DND-41 (cell line): ENCODE measurements around the gene SNCAIP.

ENCODE experiments used
- ATAC-seq: fragments of 200-7000 bp; cut with Tn5 transposase; 3 replicates; pipeline ENCODE4 v1.9.1; 2021; ENCODE audit warnings: low read depth; ENCODE audit not compliant: insufficient read depth
- DNase-seq: peaks from one replicate; pipeline ENCODE4 v3.0.0-alpha.2; 2020
- H2AFZ ChIP-seq: 2 replicates; pipeline ENCODE4 v1.6.0; 2012; ENCODE audit warnings: low read depth, low read length
- H3K27ac ChIP-seq: 2 replicates; pipeline ENCODE4 v1.5.1; 2012; ENCODE audit warnings: low read length, inconsistent platforms
- H3K27me3 ChIP-seq: fragments of 200-600 bp; sonication (generic); 2 replicates; pipeline ENCODE4 v1.6.0; 2012; ENCODE audit warnings: low read length, mild to moderate bottlenecking, inconsistent platforms; ENCODE audit not compliant: insufficient read depth, poor library complexity
- H3K36me3 ChIP-seq: 2 replicates; pipeline ENCODE4 v1.5.1; 2012; ENCODE audit warnings: low read length, inconsistent platforms; ENCODE audit not compliant: insufficient read depth
- H3K4me1 ChIP-seq: 2 replicates; pipeline ENCODE4 v1.5.1; 2012; ENCODE audit warnings: mild to moderate bottlenecking, low read length; ENCODE audit not compliant: insufficient read depth
- H3K4me2 ChIP-seq: 2 replicates; pipeline ENCODE4 v1.6.0; 2012; ENCODE audit warnings: mild to moderate bottlenecking, moderate library complexity, low read length, inconsistent platforms; ENCODE audit not compliant: insufficient read depth
- H3K4me3 ChIP-seq, 2 experiments: fragments of 200-600 bp in 1 of 2; shearing (Covaris generic) in 1 of 2; 2 replicates each; pipeline ENCODE4 v1.5.1; 2012 to 2016; ENCODE audit warnings: inconsistent platforms in 2 of 2, low read length in 2 of 2, mild to moderate bottlenecking in 2 of 2, low read depth in 1 of 2, moderate library complexity in 1 of 2
- H3K79me2 ChIP-seq: 2 replicates; pipeline ENCODE4 v1.6.0; 2012; ENCODE audit warnings: low read length, inconsistent platforms; ENCODE audit not compliant: insufficient read depth
- H3K9ac ChIP-seq: 2 replicates; pipeline ENCODE4 v1.6.0; 2012; ENCODE audit warnings: low read depth, mild to moderate bottlenecking, inconsistent platforms, low read length, moderate library complexity
- H3K9me3 ChIP-seq: 2 replicates; pipeline ENCODE4 v1.5.1; 2012; ENCODE audit warnings: low read length, moderate library complexity, mild to moderate bottlenecking, inconsistent platforms; ENCODE audit not compliant: insufficient read depth, severe bottlenecking
- H4K20me1 ChIP-seq: 2 replicates; pipeline ENCODE4 v1.6.0; 2012; ENCODE audit warnings: low read length; ENCODE audit not compliant: insufficient read depth
- EZH2 ChIP-seq: IDR thresholded peaks from 3 replicates; pipeline ENCODE4 v1.6.1; 2012; ENCODE audit warnings: borderline replicate concordance, low read depth, mild to moderate bottlenecking, moderate library complexity, low read length, inconsistent platforms; ENCODE audit not compliant: severe bottlenecking
- TF ChIP-seq, protein P1 (sequence below): IDR thresholded peaks from 2 replicates; pipeline ENCODE4 v1.5.1; 2012; ENCODE audit warnings: borderline replicate concordance, low read length, moderate library complexity, mild to moderate bottlenecking; ENCODE audit not compliant: poor library complexity, severe bottlenecking; ENCODE audit errors: extremely low read depth

The SNCAIP gene

GRCh38 chr5:122314036-122314435, 2.0 kb downstream of the SNCAIP start:
- no peak for TF ChIP-seq EZH2
- TF ChIP-seq, protein P1, sequence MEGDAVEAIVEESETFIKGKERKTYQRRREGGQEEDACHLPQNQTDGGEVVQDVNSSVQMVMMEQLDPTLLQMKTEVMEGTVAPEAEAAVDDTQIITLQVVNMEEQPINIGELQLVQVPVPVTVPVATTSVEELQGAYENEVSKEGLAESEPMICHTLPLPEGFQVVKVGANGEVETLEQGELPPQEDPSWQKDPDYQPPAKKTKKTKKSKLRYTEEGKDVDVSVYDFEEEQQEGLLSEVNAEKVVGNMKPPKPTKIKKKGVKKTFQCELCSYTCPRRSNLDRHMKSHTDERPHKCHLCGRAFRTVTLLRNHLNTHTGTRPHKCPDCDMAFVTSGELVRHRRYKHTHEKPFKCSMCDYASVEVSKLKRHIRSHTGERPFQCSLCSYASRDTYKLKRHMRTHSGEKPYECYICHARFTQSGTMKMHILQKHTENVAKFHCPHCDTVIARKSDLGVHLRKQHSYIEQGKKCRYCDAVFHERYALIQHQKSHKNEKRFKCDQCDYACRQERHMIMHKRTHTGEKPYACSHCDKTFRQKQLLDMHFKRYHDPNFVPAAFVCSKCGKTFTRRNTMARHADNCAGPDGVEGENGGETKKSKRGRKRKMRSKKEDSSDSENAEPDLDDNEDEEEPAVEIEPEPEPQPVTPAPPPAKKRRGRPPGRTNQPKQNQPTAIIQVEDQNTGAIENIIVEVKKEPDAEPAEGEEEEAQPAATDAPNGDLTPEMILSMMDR, result no peak
- no peaks in the 10 kb centered on the region for H3K27me3 ChIP-seq
- no peak overlapping the region for H3K9ac ChIP-seq
- H3K9me3 ChIP-seq, result no peaks in the 10 kb centered on the region
- no peak overlapping the region for H3K4me3 ChIP-seq
- no peaks in the 10 kb centered on the region for H3K36me3 ChIP-seq
- no peak for ATAC-seq
- no peaks in the 10 kb centered on the region for H3K79me2 ChIP-seq
- H3K4me1 ChIP-seq, result no peaks in the 10 kb centered on the region
- no peak overlapping the region for H2AFZ ChIP-seq
- H4K20me1 ChIP-seq, result no peaks in the 10 kb centered on the region
- no peak for DNase-seq
- no peak overlapping the region for H3K4me2 ChIP-seq
- H3K27ac ChIP-seq, result no peak overlapping the region

- H2AFZ ChIP-seq, result no peak overlapping the region
- no peaks in the 10 kb centered on the region for H3K9me3 ChIP-seq
- H3K27me3 ChIP-seq, result no peaks in the 10 kb centered on the region
- TF ChIP-seq, protein P1, result no peak
- TF ChIP-seq EZH2, result no peak
- no peaks in the 10 kb centered on the region for H4K20me1 ChIP-seq
- no peak overlapping the region for H3K9ac ChIP-seq
- H3K27ac ChIP-seq, result no peak overlapping the region
- H3K79me2 ChIP-seq, result no peaks in the 10 kb centered on the region
- H3K36me3 ChIP-seq, result no peaks in the 10 kb centered on the region
- no peak overlapping the region for H3K4me3 ChIP-seq
- no peak for DNase-seq
- H3K4me2 ChIP-seq, result no peak overlapping the region
- H3K4me1 ChIP-seq, result no peaks in the 10 kb centered on the region
- ATAC-seq, result no peak
Measured at GRCh38 chr5:122315521-122315920, 3.5 kb downstream of the SNCAIP start.

DNA sequence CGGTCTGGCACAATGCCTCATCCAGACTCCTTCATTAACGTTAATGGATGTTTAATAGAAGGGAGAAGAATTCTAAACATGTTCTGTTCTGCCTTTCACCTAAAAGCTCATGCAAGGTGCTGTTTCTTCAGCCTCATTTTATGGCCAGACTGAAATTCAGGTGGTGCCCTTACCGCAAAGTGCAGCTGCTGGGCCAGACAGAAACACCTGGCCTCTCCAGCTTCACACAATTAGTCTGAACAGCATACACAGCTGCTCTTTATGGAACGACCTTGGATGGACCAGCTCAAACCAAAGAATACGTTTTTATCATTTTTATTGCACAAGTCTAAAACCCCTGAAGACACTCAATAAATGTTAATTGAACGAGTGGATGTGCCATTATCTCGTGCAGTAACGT, 4.6 kb downstream of the SNCAIP start:
- no peak overlapping the region for H3K4me3 ChIP-seq
- no peaks in the 10 kb centered on the region for H3K4me1 ChIP-seq
- no peak for DNase-seq
- ATAC-seq, result no peak
- H3K9ac ChIP-seq, result no peak overlapping the region
- no peak for TF ChIP-seq EZH2
- TF ChIP-seq, protein P1, result no peak
- no peaks in the 10 kb centered on the region for H4K20me1 ChIP-seq
- H3K27me3 ChIP-seq, result no peaks in the 10 kb centered on the region
- H3K36me3 ChIP-seq, result no peaks in the 10 kb centered on the region
- H3K27ac ChIP-seq, result no peak overlapping the region
- H3K9me3 ChIP-seq, result no peaks in the 10 kb centered on the region
- no peaks in the 10 kb centered on the region for H3K79me2 ChIP-seq
- no peak overlapping the region for H2AFZ ChIP-seq
- H3K4me2 ChIP-seq, result no peak overlapping the region

- DNase-seq (no peak), ATAC-seq (no peak)
- no peaks in the 10 kb centered on the region for H3K36me3 ChIP-seq
- H3K4me2 ChIP-seq, result no peak overlapping the region
- H3K27ac ChIP-seq, result no peak overlapping the region
- no peaks in the 10 kb centered on the region for H3K4me1 ChIP-seq
- H3K9ac ChIP-seq, result no peak overlapping the region
- no peak overlapping the region for H3K4me3 ChIP-seq
- H2AFZ ChIP-seq, result no peak overlapping the region
- TF ChIP-seq, protein P1, result no peak
- TF ChIP-seq EZH2, result no peak
- no peaks in the 10 kb centered on the region for H3K27me3 ChIP-seq
- no peaks in the 10 kb centered on the region for H3K79me2 ChIP-seq
- no peaks in the 10 kb centered on the region for H4K20me1 ChIP-seq
- no peaks in the 10 kb centered on the region for H3K9me3 ChIP-seq
Measured at GRCh38 chr5:122319897-122320296, 7.9 kb downstream of the SNCAIP start.
